GM21825 (cell line): Measurements from ENCODE around the gene CYP26B1.
"Not testable (repeated sequence)": the region's sequence is repeated elsewhere in the genome, so short reads cannot be mapped to it uniquely, and the experiment has no call there.

Experiments
- ATAC-seq: cut with Tn5 transposase; IDR thresholded peaks from one replicate; pipeline ENCODE4 v1.9.1; 2021; ENCODE audit warnings: mild to moderate bottlenecking, moderate library complexity; ENCODE audit not compliant: unreplicated experiment

The CYP26B1 gene

GRCh38 chr2:72086871-72087633 is 60.6 kb downstream of the CYP26B1 start:
- ATAC-seq, result not testable (repeated sequence)

GRCh38 chr2:72085513-72085912 is 62.1 kb downstream of the CYP26B1 start:
- no peak for ATAC-seq

- no peak for ATAC-seq
These were observed 62.6 kb downstream of the CYP26B1 start for GRCh38 chr2:72085036-72085435.

GRCh38 chr2:72084584-72084976 is 63.1 kb downstream of the CYP26B1 start:
- ATAC-seq, result no peak

- ATAC-seq, result no peak
These were observed 63.7 kb downstream of the CYP26B1 start for GRCh38 chr2:72083751-72084583.

- no peak for ATAC-seq
These were observed 64.8 kb downstream of the CYP26B1 start for GRCh38 chr2:72082887-72083286.

- no peak for ATAC-seq
These were observed 65.6 kb downstream of the CYP26B1 start for GRCh38 chr2:72082021-72082601.

- no peak for ATAC-seq
These were observed 66.2 kb downstream of the CYP26B1 start for GRCh38 chr2:72081451-72081850.

DNA sequence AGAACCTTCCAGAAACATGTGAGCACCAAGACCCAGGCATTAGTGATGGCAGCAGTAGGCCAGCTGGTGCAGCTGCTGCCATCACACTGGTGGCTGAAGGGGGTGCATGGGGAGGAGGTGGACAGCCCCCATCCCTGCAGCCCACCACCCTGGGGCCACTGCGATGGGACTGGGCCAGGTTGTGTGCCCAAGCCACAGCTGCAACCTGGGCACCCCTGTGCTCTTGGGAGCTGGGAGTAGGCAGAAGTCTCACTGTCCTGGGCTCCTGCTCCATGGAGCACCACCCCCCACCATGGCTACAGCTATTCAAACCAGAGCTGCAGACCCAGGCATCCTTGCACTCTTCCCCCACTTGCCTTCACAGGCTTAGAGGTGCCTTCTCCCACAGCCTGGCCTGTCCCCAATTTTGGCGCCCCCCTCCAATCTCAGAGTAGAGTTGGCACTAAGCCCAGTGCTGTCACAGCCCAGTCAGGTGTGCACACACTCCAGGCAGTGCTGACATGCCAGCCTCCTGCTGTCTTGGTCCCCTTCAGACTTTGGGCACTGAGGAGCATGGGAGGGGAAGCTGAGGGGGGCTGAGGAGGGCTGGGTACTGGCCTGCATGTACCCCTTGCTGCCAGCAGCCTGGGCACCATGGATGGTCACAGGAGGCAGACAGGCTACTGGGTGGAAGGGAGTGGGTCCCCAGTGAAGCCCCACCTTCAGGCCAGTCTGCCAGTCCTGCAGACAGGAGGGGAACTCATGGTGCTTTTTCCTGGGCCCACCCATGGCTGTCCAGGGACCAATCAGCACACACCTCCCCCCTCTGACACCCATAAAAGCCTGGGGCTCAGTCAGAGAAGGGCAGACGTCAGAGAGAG is 67.1 kb downstream of the CYP26B1 start:
- no peak for ATAC-seq
